Mesodermal cell (in vitro differentiated cells): Measurements from ENCODE around the gene HSPA1B.

Experiments
- H3K27ac ChIP-seq: 2 replicates; pipeline ENCODE4 v1.7.0; 2013; ENCODE audit warnings: mild to moderate bottlenecking, low read depth, low read length, moderate library complexity; ENCODE audit not compliant: severe bottlenecking
- H3K36me3 ChIP-seq: 2 replicates; pipeline ENCODE4 v1.7.1; 2013; ENCODE audit warnings: mild to moderate bottlenecking, low read length, moderate library complexity; ENCODE audit not compliant: control insufficient read depth, insufficient read depth
- H3K4me1 ChIP-seq: one replicate; pipeline ENCODE4 v1.7.1; 2013; ENCODE audit warnings: mild to moderate bottlenecking, low read length; ENCODE audit not compliant: insufficient read depth, control insufficient read depth, poor library complexity, severe bottlenecking
- H3K4me3 ChIP-seq: 2 replicates; pipeline ENCODE4 v1.7.0; 2013; ENCODE audit warnings: low read length, control low read depth, mild to moderate bottlenecking; ENCODE audit not compliant: insufficient read depth, poor library complexity, severe bottlenecking; ENCODE audit errors: extremely low read depth
- H3K9me3 ChIP-seq: 2 replicates; pipeline ENCODE4 v1.7.1; 2013; ENCODE audit warnings: mild to moderate bottlenecking, low read length, moderate library complexity; ENCODE audit not compliant: control insufficient read depth
- WGBS, 2 experiments: methylation state at CpG; one replicate each; pipeline ENCODE4 v1.1.5; 2013; ENCODE audit warnings: missing lambda C conversion rate in 2 of 2; ENCODE audit not compliant: insufficient coverage in 2 of 2; 5-methylcytosine and 5-hydroxymethylcytosine counted together

Gene HSPA1B

DNA sequence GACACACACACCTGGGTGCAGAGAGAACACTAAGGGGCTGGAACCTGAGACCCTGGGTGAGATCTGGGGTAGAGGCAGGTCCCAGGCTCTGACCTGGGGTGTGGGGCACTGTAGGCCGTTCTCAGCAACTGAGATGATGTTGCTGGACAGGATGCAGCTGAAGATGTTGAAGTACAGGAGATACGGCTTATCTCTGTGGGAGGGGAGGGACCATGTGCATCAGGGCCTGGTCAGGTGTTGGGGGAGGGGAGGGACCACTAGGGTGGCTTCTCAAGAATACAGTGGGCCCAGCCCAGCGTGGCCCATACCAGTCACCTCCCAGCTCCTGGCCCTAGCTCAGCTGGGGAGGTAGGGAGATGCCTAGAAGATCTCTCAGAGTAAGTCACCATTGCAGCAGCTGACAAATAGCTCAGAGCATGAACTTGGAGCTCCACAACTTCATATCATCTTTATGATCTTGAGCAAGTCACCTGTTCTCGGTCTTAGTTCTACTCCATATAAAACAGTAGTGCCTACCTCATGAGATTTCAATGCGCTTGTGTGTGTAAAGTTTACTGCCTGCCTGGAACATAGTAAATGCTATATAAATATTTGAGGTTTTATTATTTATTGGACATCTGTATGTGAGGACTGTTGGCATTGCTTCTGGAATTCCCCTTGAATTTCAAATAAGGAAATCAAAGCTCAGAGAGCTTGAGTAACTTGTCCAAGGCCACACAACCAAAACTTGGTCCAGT is 47.5 kb downstream of the HSPA1B start:
- Histone ChIP-seq H3K9me3 (no peaks in the 10 kb centered on the region), H3K4me3 (no peak overlapping the region), H3K4me1 (peaks cover 6% of the 10 kb centered on the region), H3K36me3 (peaks cover 6% of the 10 kb centered on the region), H3K27ac (no peak overlapping the region)
- 74 to 82% methylated on average over 2 to 3 of the region's 5 CpGs for WGBS, 2 experiments

DNA sequence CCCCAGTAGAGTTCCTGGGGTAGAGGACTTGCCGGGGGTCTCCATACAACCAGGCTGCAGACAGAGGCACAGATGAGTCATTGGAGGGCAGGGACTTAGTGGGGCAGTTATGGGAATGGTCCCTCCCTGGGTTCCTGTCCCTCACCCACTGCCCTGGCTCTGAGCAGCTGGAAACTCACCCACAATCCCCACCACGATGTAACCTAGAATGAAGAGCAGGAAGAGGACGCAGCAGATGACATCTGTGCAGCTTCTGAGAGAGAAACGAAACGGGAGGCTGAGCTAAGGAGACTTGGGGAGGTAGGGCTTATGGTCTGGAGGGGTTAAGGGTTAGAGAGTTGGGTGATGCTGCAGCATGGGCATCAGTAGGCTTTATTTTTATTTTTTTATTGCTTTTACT is 48.3 kb downstream of the HSPA1B start:
- 88 to 94% methylated on average over 2 to 3 of the region's 5 CpGs for WGBS, 2 experiments
- no peak overlapping the region for H3K4me3 ChIP-seq
- H3K9me3 ChIP-seq = no peaks in the 10 kb centered on the region
- H3K36me3 ChIP-seq = peaks cover 15% of the 10 kb centered on the region
- peaks cover 2% of the 10 kb centered on the region for H3K4me1 ChIP-seq
- no peak overlapping the region for H3K27ac ChIP-seq

DNA sequence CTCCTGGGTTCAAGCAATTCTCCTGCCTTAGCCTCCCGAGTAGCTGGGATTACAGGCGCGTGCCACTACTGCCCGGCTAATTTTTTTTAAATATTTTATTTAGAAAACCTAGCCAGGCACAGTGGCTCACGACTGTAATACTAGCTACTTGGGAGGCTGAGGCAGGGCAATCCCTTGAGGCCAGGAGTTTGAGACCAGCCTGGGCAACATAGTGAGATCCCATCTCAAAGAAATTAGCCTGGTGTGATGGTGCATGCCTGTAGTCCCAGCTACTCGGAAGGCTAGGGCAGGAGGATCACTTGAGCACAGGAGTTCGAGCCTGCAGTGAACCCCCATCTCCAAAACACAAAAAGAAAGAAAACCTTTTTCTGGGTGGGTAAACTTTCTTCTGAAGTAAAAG is 48.8 kb downstream of the HSPA1B start:
- H3K4me3 ChIP-seq = no peak overlapping the region
- H3K4me1 ChIP-seq = no peaks in the 10 kb centered on the region
- 71 to 73% methylated on average over 1 to 2 of the region's 7 CpGs for WGBS, 2 experiments

GRCh38 chr6:31877125-31877650 is 49.6 kb downstream of the HSPA1B start:
- WGBS, 2 experiments = 79 to 90% methylated on average over 2 to 3 of the region's 3 CpGs
- no peak overlapping the region for H3K4me3 ChIP-seq
- H3K27ac ChIP-seq = no peak overlapping the region
- no peaks in the 10 kb centered on the region for H3K4me1 ChIP-seq
- H3K9me3 ChIP-seq = no peaks in the 10 kb centered on the region
- peaks cover 26% of the 10 kb centered on the region for H3K36me3 ChIP-seq

More for the DNA sequence above, 48.8 kb downstream of the HSPA1B start:
- Histone ChIP-seq H3K27ac (no peak overlapping the region), H3K36me3 (peaks cover 20% of the 10 kb centered on the region), H3K9me3 (no peaks in the 10 kb centered on the region)

- no peaks in the 10 kb centered on the region for H3K4me1 ChIP-seq
- H3K36me3 ChIP-seq = peaks cover 32% of the 10 kb centered on the region
- no peak overlapping the region for H3K27ac ChIP-seq
- H3K4me3 ChIP-seq = no peak overlapping the region
- 81 to 86% methylated on average over 8 to 9 of the region's 10 CpGs for WGBS, 2 experiments
- no peaks in the 10 kb centered on the region for H3K9me3 ChIP-seq
These were observed 50.2 kb downstream of the HSPA1B start for GRCh38 chr6:31877651-31878161.

GRCh38 chr6:31878222-31878621 is 50.7 kb downstream of the HSPA1B start:
- Histone ChIP-seq H3K4me1 (no peaks in the 10 kb centered on the region), H3K9me3 (no peaks in the 10 kb centered on the region), H3K4me3 (no peak overlapping the region), H3K36me3 (peaks cover 37% of the 10 kb centered on the region), H3K27ac (no peak overlapping the region)
- 83 to 94% methylated on average over 2 to 3 of the region's 3 CpGs for WGBS, 2 experiments

DNA sequence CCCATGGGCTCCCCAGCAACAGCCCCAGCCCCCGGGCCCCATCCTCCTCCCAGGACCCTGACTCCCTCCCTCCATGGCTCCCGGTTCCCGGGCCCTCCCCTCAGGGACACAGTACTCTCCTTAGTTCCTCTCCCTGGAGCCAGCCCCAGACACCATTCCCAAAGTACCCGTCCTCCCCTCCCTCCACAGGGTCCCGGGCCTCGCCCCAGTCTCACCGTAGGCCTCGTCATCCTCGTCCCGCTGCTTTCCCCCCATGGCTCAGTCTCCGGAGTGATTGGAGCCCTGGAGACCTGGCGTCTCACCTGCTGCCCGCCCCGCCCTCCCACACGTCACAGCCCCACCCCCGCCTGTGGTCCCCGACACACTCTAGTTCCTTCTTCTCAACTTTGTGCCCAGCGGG is 51.2 kb downstream of the HSPA1B start, which contains the start of gene SLC44A4:
TSS of gene SLC44A4 (minus strand) at position 272 of the 400 bp plus-strand sequence. CDS start at position 255, 17 bp downstream.
- 81 to 86% methylated on average over 10 of the region's 18 CpGs for WGBS, 2 experiments
- H3K4me1 ChIP-seq = no peaks in the 10 kb centered on the region
- H3K27ac ChIP-seq = no peak within 1 kb of the TSS
- H3K4me3 ChIP-seq = no peak within 1 kb of the TSS
- no peaks in the 10 kb centered on the region for H3K9me3 ChIP-seq
- H3K36me3 ChIP-seq = peaks cover 42% of the 10 kb centered on the region

GRCh38 chr6:31879143-31879542 is 51.6 kb downstream of the HSPA1B start:
- no peaks in the 10 kb centered on the region for H3K9me3 ChIP-seq
- no peak overlapping the region for H3K27ac ChIP-seq
- H3K4me1 ChIP-seq = no peaks in the 10 kb centered on the region
- WGBS, 2 experiments = 94 to 97% methylated on average over 12 to 13 of the region's 13 CpGs
- no peak overlapping the region for H3K4me3 ChIP-seq
- peaks cover 44% of the 10 kb centered on the region for H3K36me3 ChIP-seq
